PC-9 (cell line): ENCODE measurements around the gene CNGB1. TPM values are rescaled to one million over a fixed set of nuclear protein-coding genes. Genes with fewer than 3 reads are reported as not detected.

ENCODE experiments used
- BruUV-seq: library from RNA; stranded (reverse); fragments of 400-500 nt; replicated peaks from 2 replicates; lab custom pipeline; 2021; lab: Mats Ljungman, UMichigan
- CTCF ChIA-PET: fragments of 300-600 bp; sonication (Branson Sonifier 250); formaldehyde crosslinking; loops from one replicate; lab custom pipeline; 2022; ENCODE audit warnings: antibody characterized with exemption; lab: Charles Lee
- POLR2A ChIA-PET: fragments of 300-600 bp; sonication (Branson Sonifier 250); formaldehyde crosslinking; loops from one replicate; lab custom pipeline; 2022; ENCODE audit warnings: antibody characterized with exemption; ENCODE audit not compliant: unreplicated experiment; lab: Charles Lee
- DNase-seq, 2 experiments: peaks; one replicate each; pipeline versions ENCODE4 v3.0.0 to v3.0.0-alpha.2; 2015 to 2022; ENCODE audit warnings: mixed read lengths in 1 of 2
- H2AFZ ChIP-seq: fragments of 200-600 bp; sonication (generic); 2 replicates; pipeline ENCODE4 v1.8.1; 2017; ENCODE audit warnings: antibody characterized with exemption
- H3F3A ChIP-seq: fragments of 200-600 bp; sonication (generic); 2 replicates; pipeline ENCODE4 v1.8.1; 2017; ENCODE audit warnings: antibody characterized with exemption, mild to moderate bottlenecking, low read depth; ENCODE audit not compliant: insufficient read depth
- H3K27ac ChIP-seq: fragments of 200-600 bp; sonication (generic); 2 replicates; pipeline ENCODE4 v1.6.1; 2016; ENCODE audit warnings: mixed run types
- H3K27me3 ChIP-seq: fragments of 200-600 bp; sonication (generic); 2 replicates; pipeline ENCODE4 v1.6.1; 2016; ENCODE audit warnings: low read depth, mixed run types; ENCODE audit not compliant: insufficient read depth
- H3K36me3 ChIP-seq: fragments of 200-600 bp; sonication (generic); 2 replicates; pipeline ENCODE4 v1.6.1; 2016; ENCODE audit warnings: low read depth, mixed run types
- H3K4me1 ChIP-seq: fragments of 200-600 bp; sonication (generic); replicated peaks from 2 replicates; pipeline ENCODE4 v1.6.1; 2016; ENCODE audit warnings: mixed run types; ENCODE audit not compliant: insufficient read depth
- H3K4me2 ChIP-seq: fragments of 200-600 bp; sonication (generic); 2 replicates; pipeline ENCODE4 v1.6.1; 2017; ENCODE audit warnings: mixed run types
- H3K4me3 ChIP-seq: fragments of 200-600 bp; sonication (generic); 2 replicates; pipeline ENCODE4 v1.6.1; 2016; ENCODE audit warnings: mixed run types
- H3K79me2 ChIP-seq: fragments of 200-600 bp; sonication (generic); 2 replicates; pipeline ENCODE4 v1.6.1; 2017; ENCODE audit warnings: low read depth, mixed run types
- H3K9me2 ChIP-seq: fragments of 200-600 bp; sonication (generic); 2 replicates; pipeline ENCODE4 v1.8.1; 2017; ENCODE audit warnings: mild to moderate bottlenecking; ENCODE audit not compliant: insufficient read depth
- H3K9me3 ChIP-seq: fragments of 200-600 bp; sonication (generic); 2 replicates; pipeline ENCODE4 v1.8.1; 2016; ENCODE audit warnings: low read depth; ENCODE audit not compliant: insufficient read depth
- H4K20me1 ChIP-seq: fragments of 200-600 bp; sonication (generic); 2 replicates; pipeline ENCODE4 v1.8.1; 2017; ENCODE audit not compliant: insufficient read depth
- CTCF ChIP-seq: fragments of 200-600 bp; sonication (generic); conservative IDR thresholded peaks from 2 replicates; pipeline ENCODE4 v1.6.1; 2017; ENCODE audit warnings: mixed run types, antibody characterized with exemption, mild to moderate bottlenecking, moderate library complexity
- EZH2 ChIP-seq: fragments of 200-600 bp; sonication (generic); IDR thresholded peaks from 2 replicates; pipeline ENCODE4 v1.8.0; 2017; ENCODE audit warnings: antibody characterized with exemption, low read depth
- intact Hi-C: fragments of 100-400 bp; cut with micrococcal nuclease; formaldehyde crosslinking; loops from one replicate; pipeline ENCODE4 v1.10.0; 2022; ENCODE audit not compliant: unreplicated experiment
- total RNA-seq: library from RNA; stranded (reverse); gene quantifications from 2 replicates; pipeline ENCODE4 v1.2.3, GENCODE V29; 2021

The CNGB1 gene
- total RNA-seq, 1 experiment from 2014 or later, result 1.1 TPM

- intact Hi-C loops, result no loop called here
- no peak overlapping the region for H3K4me3 ChIP-seq
- no peak overlapping the region for H3K4me2 ChIP-seq
- no peak overlapping the region for H3K27ac ChIP-seq
- H3K79me2 ChIP-seq, result no peaks in the 10 kb centered on the region
- TF ChIP-seq CTCF (no peak), EZH2 (no peak)
- no peak overlapping the region for H2AFZ ChIP-seq
- H3K27me3 ChIP-seq, result no peaks in the 10 kb centered on the region
- H4K20me1 ChIP-seq, result no peaks in the 10 kb centered on the region
- peaks cover 20% of the 10 kb centered on the region; the same call in 1 of the 2 replicates for H3K4me1 ChIP-seq
- no TSS peak for BruUV-seq
- peaks cover 3% of the 10 kb centered on the region; the same call in 1 of the 2 replicates for H3F3A ChIP-seq
- no peaks in the 10 kb centered on the region for H3K9me2 ChIP-seq
- no peaks in the 10 kb centered on the region for H3K36me3 ChIP-seq
- H3K9me3 ChIP-seq, result no peaks in the 10 kb centered on the region
- POLR2A ChIA-PET, result no interaction called here
- CTCF ChIA-PET, result interaction anchor here (0.6 kb wide), 1 partner anchor 188 kb away, joined by 5 read pairs; no protein-coding TSS in a partner anchor
- no peak for DNase-seq
Observed at GRCh38 chr16:57940382-57940966, 30.5 kb downstream of the CNGB1 start.

GRCh38 chr16:57939872-57940224 lies 31.1 kb downstream of the CNGB1 start:
- no peaks in the 10 kb centered on the region for H3K27me3 ChIP-seq
- TF ChIP-seq CTCF (no peak), EZH2 (no peak)
- intact Hi-C loops, result no loop called here
- CTCF ChIA-PET, result interaction anchor here (0.6 kb wide), 1 partner anchor 188 kb away, joined by 5 read pairs; no protein-coding TSS in a partner anchor
- no peak for DNase-seq
- peaks cover 3% of the 10 kb centered on the region; the same call in 1 of the 2 replicates for H3F3A ChIP-seq
- no peaks in the 10 kb centered on the region for H3K9me3 ChIP-seq
- H3K36me3 ChIP-seq, result no peaks in the 10 kb centered on the region
- no TSS peak for BruUV-seq
- H3K4me3 ChIP-seq, result no peak overlapping the region
- no peaks in the 10 kb centered on the region for H3K9me2 ChIP-seq
- H3K27ac ChIP-seq, result no peak overlapping the region
- H4K20me1 ChIP-seq, result no peaks in the 10 kb centered on the region
- no peaks in the 10 kb centered on the region for H3K79me2 ChIP-seq
- peaks cover 20% of the 10 kb centered on the region; the same call in 1 of the 2 replicates for H3K4me1 ChIP-seq
- H2AFZ ChIP-seq, result no peak overlapping the region
- POLR2A ChIA-PET, result interaction anchor here (0.6 kb wide), 1 partner anchor 441 kb away, joined by 3 read pairs; no protein-coding TSS in a partner anchor
- no peak overlapping the region for H3K4me2 ChIP-seq

GRCh38 chr16:57938936-57939871 lies 31.7 kb downstream of the CNGB1 start:
- no peak overlapping the region for H3K27ac ChIP-seq
- no peaks in the 10 kb centered on the region for H4K20me1 ChIP-seq
- H3K9me2 ChIP-seq, result no peaks in the 10 kb centered on the region
- intact Hi-C loops, result no loop called here
- BruUV-seq, result no TSS peak
- no peaks in the 10 kb centered on the region for H3K9me3 ChIP-seq
- H3K4me2 ChIP-seq, result no peak overlapping the region
- no peaks in the 10 kb centered on the region for H3K27me3 ChIP-seq
- CTCF ChIA-PET, result interaction anchor here (0.7 to 0.8 kb wide), 2 partner anchors 33 to 61 kb away, joined by 3 read pairs; partner anchors contain the start of gene ZNF319
- H3K4me3 ChIP-seq, result no peak overlapping the region
- H3F3A ChIP-seq, result peaks cover 3% of the 10 kb centered on the region; the same call in 1 of the 2 replicates
- no peak overlapping the region for H2AFZ ChIP-seq
- H3K79me2 ChIP-seq, result no peaks in the 10 kb centered on the region
- no peak; the same call in 1 of the 2 replicates for TF ChIP-seq CTCF
- TF ChIP-seq EZH2, result no peak
- H3K4me1 ChIP-seq, result peaks cover 20% of the 10 kb centered on the region; the same call in 1 of the 2 replicates
- no peaks in the 10 kb centered on the region for H3K36me3 ChIP-seq
- peak in 1 of 2 experiments; percentile 81 for DNase-seq
- POLR2A ChIA-PET, result interaction anchor here (0.5 to 0.7 kb wide), 3 partner anchors 190 to 440 kb away, joined by 3 to 5 read pairs (median 3); partner anchors contain the start of gene CFAP20
